Endothelial cell of umbilical vein (primary cell): ENCODE results near the gene PROZ. TPM values are rescaled to one million over a fixed set of nuclear protein-coding genes. Genes with fewer than 3 reads are reported as not detected.

ENCODE experiments used
- BruUV-seq: library from RNA; stranded (reverse); fragments of 400-500 nt; replicated peaks from 2 replicates; lab custom pipeline; 2021; lab: Mats Ljungman, UMichigan
- CTCF ChIA-PET: fragments of 300-600, 350-600 bp; sonication (Branson Sonifier 250); formaldehyde crosslinking; loops from one replicate; lab custom pipeline; 2021; ENCODE audit warnings: antibody characterized with exemption, inconsistent platforms; lab: Charles Lee
- POLR2A ChIA-PET: fragments of 300-600, 350-600 bp; sonication (Branson Sonifier 250); formaldehyde crosslinking; loops from one replicate; lab custom pipeline; 2021; ENCODE audit warnings: antibody characterized with exemption, inconsistent platforms; lab: Charles Lee
- DNase-seq: peaks from one replicate; pipeline ENCODE4 v3.0.0-alpha.2; 2011; ENCODE audit warnings: low read depth, low spot score
- FAIRE-seq: peaks from 2 replicates; lab custom pipeline; 2011; peaks lifted over from hg19 to GRCh38; lab: Jason Lieb, UNC
- H2AFZ ChIP-seq: 2 replicates; pipeline ENCODE4 v1.6.0; 2012; ENCODE audit warnings: low read depth, low read length, control low read depth, inconsistent platforms
- H3K27ac ChIP-seq: 2 replicates; pipeline ENCODE4 v1.5.1; 2011; ENCODE audit warnings: low read depth, mild to moderate bottlenecking, control low read depth, low read length, moderate library complexity; ENCODE audit not compliant: insufficient read depth
- H3K27me3 ChIP-seq, 2 experiments: 2 replicates each; pipeline versions ENCODE4 v1.6.0 to v1.6.1; 2011; ENCODE audit warnings: low read length in 2 of 2, mixed read lengths in 1 of 2; ENCODE audit not compliant: control insufficient read depth in 2 of 2, insufficient read depth in 2 of 2
- H3K36me3 ChIP-seq, 2 experiments: 2 replicates in 1 of 2; 3 replicates in 1 of 2; pipeline ENCODE4 v1.5.1; 2011; ENCODE audit warnings: low read length in 2 of 2, mild to moderate bottlenecking in 1 of 2, moderate library complexity in 1 of 2; ENCODE audit not compliant: control insufficient read depth in 2 of 2, insufficient read depth in 2 of 2; ENCODE audit errors: extremely low read depth in 1 of 2
- H3K4me1 ChIP-seq: 3 replicates; pipeline ENCODE4 v1.5.1; 2011; ENCODE audit warnings: mild to moderate bottlenecking, low read length; ENCODE audit not compliant: control insufficient read depth, insufficient read depth; ENCODE audit errors: extremely low read depth
- H3K4me2 ChIP-seq: 2 replicates; pipeline ENCODE4 v1.6.1; 2011; ENCODE audit warnings: low read length, control low read depth, mixed read lengths; ENCODE audit not compliant: insufficient read depth
- H3K4me3 ChIP-seq, 3 experiments: fragments of 200-600 bp in 1 of 3; sonication (generic), shearing (Covaris generic) in 1 of 3; replicated peaks in 1 of 3; 2 replicates each; pipeline ENCODE4 v1.5.1; 2011 to 2016; ENCODE audit warnings: control low read depth in 3 of 3, low read length in 3 of 3, mild to moderate bottlenecking in 2 of 3, inconsistent platforms in 1 of 3, low read depth in 1 of 3, moderate library complexity in 1 of 3; ENCODE audit not compliant: insufficient read depth in 1 of 3
- H3K79me2 ChIP-seq: 2 replicates; pipeline ENCODE4 v1.6.0; 2012; ENCODE audit warnings: low read length, inconsistent platforms; ENCODE audit not compliant: control insufficient read depth, insufficient read depth
- H3K9ac ChIP-seq: replicated peaks from 2 replicates; pipeline ENCODE3; 2011; ENCODE audit warnings: low read length, control low read depth; ENCODE audit not compliant: insufficient read depth; ENCODE audit errors: extremely low read depth
- H3K9me1 ChIP-seq: replicated peaks from 3 replicates; pipeline ENCODE4 v1.6.0; 2011; ENCODE audit warnings: mild to moderate bottlenecking, low read length; ENCODE audit not compliant: control insufficient read depth, insufficient read depth; ENCODE audit errors: extremely low read depth
- H3K9me3 ChIP-seq: replicated peaks from 2 replicates; pipeline ENCODE4 v1.5.1; 2012; ENCODE audit warnings: low read length, inconsistent platforms; ENCODE audit not compliant: control insufficient read depth, insufficient read depth
- H4K20me1 ChIP-seq: replicated peaks from 2 replicates; pipeline ENCODE3; 2011; ENCODE audit warnings: mild to moderate bottlenecking, low read length; ENCODE audit not compliant: control insufficient read depth, insufficient read depth; ENCODE audit errors: extremely low read depth
- CTCF ChIP-seq, 2 donors: IDR thresholded peaks; 1 replicate in 1 of 2; 2 replicates in 1 of 2; pipeline ENCODE4 v1.5.1; 2011; ENCODE audit warnings: low read length in 2 of 2, mild to moderate bottlenecking in 2 of 2, moderate library complexity in 2 of 2, control low read depth in 1 of 2, inconsistent platforms in 1 of 2, low read depth in 1 of 2; ENCODE audit not compliant: insufficient read depth in 1 of 2; ENCODE audit errors: extremely low read depth in 1 of 2
- EZH2 ChIP-seq: IDR thresholded peaks from 2 replicates; pipeline ENCODE4 v1.6.1; 2012; ENCODE audit warnings: borderline replicate concordance, low read depth, mild to moderate bottlenecking, moderate library complexity, low read length, inconsistent platforms; ENCODE audit not compliant: severe bottlenecking
- FOS ChIP-seq: IDR thresholded peaks from 2 replicates; pipeline ENCODE4 v1.6.1; 2011; ENCODE audit warnings: mild to moderate bottlenecking, low read length, moderate library complexity, borderline replicate concordance; ENCODE audit not compliant: insufficient read depth
- GATA2 ChIP-seq: IDR thresholded peaks from 2 replicates; pipeline ENCODE4 v1.7.0; 2011; ENCODE audit warnings: low read depth, mild to moderate bottlenecking, moderate library complexity, mixed read lengths, low read length; ENCODE audit not compliant: insufficient read length, insufficient read depth
- JUN ChIP-seq: IDR thresholded peaks from 2 replicates; pipeline ENCODE4 v1.6.1; 2011; ENCODE audit warnings: borderline replicate concordance, low read depth; ENCODE audit not compliant: insufficient read length, insufficient read depth
- MAX ChIP-seq: IDR thresholded peaks from 2 replicates; pipeline ENCODE4 v1.6.1; 2011; ENCODE audit not compliant: insufficient read depth, insufficient read length
- MYC ChIP-seq: IDR thresholded peaks from one replicate; pipeline ENCODE4 v1.6.1; 2011; ENCODE audit warnings: mild to moderate bottlenecking, low read depth, low read length
- POLR2A ChIP-seq: IDR thresholded peaks from 2 replicates; pipeline ENCODE4 v1.6.1; 2012; ENCODE audit warnings: low read depth, mild to moderate bottlenecking, control low read depth, low read length
- POLR2AphosphoS5 ChIP-seq: IDR thresholded peaks from 2 replicates; pipeline ENCODE4 v1.6.1; 2012; ENCODE audit warnings: low read depth, mild to moderate bottlenecking, control low read depth, low read length, moderate library complexity; ENCODE audit not compliant: insufficient read depth
- dilution Hi-C: fragments of 300-500 bp; cut with MboI; formaldehyde crosslinking; loops from one replicate; pipeline ENCODE4 v1.15.0; 2019; ENCODE audit warnings: low sequenced_read_pairs; ENCODE audit not compliant: extremely low pct_ligation_motif_present
- intact Hi-C: fragments of 100-400 bp; cut with micrococcal nuclease; formaldehyde crosslinking; loops from one replicate; pipeline ENCODE4 v1.10.0; 2022
- polyA plus RNA-seq, 4 experiments: library from polyadenylated mRNA; depleted of rRNA in 3 of 4; stranded (reverse) in 3 of 4; unstranded in 1 of 4; fragments of >200 nt; gene quantifications; 2 replicates each; pipeline versions ENCODE4 v1.2.1 to v1.2.3, GENCODE V29; 2011 to 2012; ENCODE audit warnings: missing spikeins in 1 of 4
- total RNA-seq: library from RNA; stranded (reverse); gene quantifications from 2 replicates; pipeline ENCODE4 v1.2.3, GENCODE V29; 2021

Gene PROZ
- total and polyA plus RNA-seq, 2 donors (not counting 3 experiments of a cell fraction or from before 2014, with no cell fraction given), result not detected

- no peak overlapping the region for H3K4me2 ChIP-seq
- no peaks in the 10 kb centered on the region for H3K9me1 ChIP-seq
- no peak for TF ChIP-seq POLR2AphosphoS5
- TF ChIP-seq POLR2A, result no peak
- TF ChIP-seq EZH2, result no peak
- TF ChIP-seq CTCF (IDR thresholded peaks at IDR 0.05; ENCODE audit: extremely low read depth in 1 of 2, insufficient read depth in 1 of 2, low read depth in 1 of 2, low read length in 2 of 2), result no peak
- TF ChIP-seq FOS, result no peak
- no peak for TF ChIP-seq MYC
- no peak for TF ChIP-seq GATA2
- no peak for TF ChIP-seq MAX
- no peak for TF ChIP-seq JUN
- H3K36me3 ChIP-seq, result no peaks in the 10 kb centered on the region
- ChIA-PET CTCF (no interaction called here), POLR2A (no interaction called here)
- DNase-seq (no peak), FAIRE-seq (no peak)
- dilution Hi-C loops, result no loop called here
- H3K27me3 ChIP-seq, result peaks cover 22 to 36% of the 10 kb centered on the region in 2 experiments
- no peak overlapping the region for H3K4me3 ChIP-seq
- no peak overlapping the region for H2AFZ ChIP-seq
- H4K20me1 ChIP-seq, result no peaks in the 10 kb centered on the region
- no peaks in the 10 kb centered on the region for H3K9me3 ChIP-seq
- H3K27ac ChIP-seq, result no peak overlapping the region
- H3K9ac ChIP-seq, result no peak overlapping the region
- BruUV-seq, result no TSS peak
- intact Hi-C loops, result no loop called here
- H3K4me1 ChIP-seq, result no peaks in the 10 kb centered on the region
- no peaks in the 10 kb centered on the region for H3K79me2 ChIP-seq
Measured at GRCh38 chr13:113135281-113135760, 23.1 kb upstream of the PROZ start.
